ENCODE measurements around the gene AXIN1. TPM values are rescaled to one million over a fixed set of nuclear protein-coding genes. Genes with fewer than 3 reads are reported as not detected.

AXIN1 gene
- total and polyA plus RNA-seq, 2 donors (not counting 1 experiment from before 2014, with no cell fraction given) = 5.1 to 18.7 TPM

- H3K9ac ChIP-seq (ENCODE audit: insufficient read depth, low read length) = no peak within 1 kb of the TSS
- H3K27me3 ChIP-seq (ENCODE audit: control insufficient read depth, insufficient read depth, low read length) = peaks cover 4% of the 10 kb centered on the region
- H2AFZ ChIP-seq (ENCODE audit: low read length) = peak within 1 kb of the TSS; percentile 57
- H4K20me1 ChIP-seq (ENCODE audit: control insufficient read depth, extremely low read depth, insufficient read depth, low read length) = no peaks in the 10 kb centered on the region
- peak within 1 kb of the TSS; percentile 68 for H3K4me2 ChIP-seq (ENCODE audit: extremely low read depth, insufficient read depth, low read length)
- no peaks in the 10 kb centered on the region for H3K79me2 ChIP-seq (ENCODE audit: control insufficient read depth, insufficient read depth, low read length)
- H3K27ac ChIP-seq (ENCODE audit: insufficient read depth, low read length) = no peak within 1 kb of the TSS
- TF ChIP-seq, protein P1, sequence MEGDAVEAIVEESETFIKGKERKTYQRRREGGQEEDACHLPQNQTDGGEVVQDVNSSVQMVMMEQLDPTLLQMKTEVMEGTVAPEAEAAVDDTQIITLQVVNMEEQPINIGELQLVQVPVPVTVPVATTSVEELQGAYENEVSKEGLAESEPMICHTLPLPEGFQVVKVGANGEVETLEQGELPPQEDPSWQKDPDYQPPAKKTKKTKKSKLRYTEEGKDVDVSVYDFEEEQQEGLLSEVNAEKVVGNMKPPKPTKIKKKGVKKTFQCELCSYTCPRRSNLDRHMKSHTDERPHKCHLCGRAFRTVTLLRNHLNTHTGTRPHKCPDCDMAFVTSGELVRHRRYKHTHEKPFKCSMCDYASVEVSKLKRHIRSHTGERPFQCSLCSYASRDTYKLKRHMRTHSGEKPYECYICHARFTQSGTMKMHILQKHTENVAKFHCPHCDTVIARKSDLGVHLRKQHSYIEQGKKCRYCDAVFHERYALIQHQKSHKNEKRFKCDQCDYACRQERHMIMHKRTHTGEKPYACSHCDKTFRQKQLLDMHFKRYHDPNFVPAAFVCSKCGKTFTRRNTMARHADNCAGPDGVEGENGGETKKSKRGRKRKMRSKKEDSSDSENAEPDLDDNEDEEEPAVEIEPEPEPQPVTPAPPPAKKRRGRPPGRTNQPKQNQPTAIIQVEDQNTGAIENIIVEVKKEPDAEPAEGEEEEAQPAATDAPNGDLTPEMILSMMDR (conservative IDR thresholded peaks at IDR 0.05 in 1 of 2, IDR thresholded peaks at IDR 0.05 in 1 of 2; ENCODE audit: low read depth in 1 of 2, low read length in 2 of 2) = no peak
- TF ChIP-seq EZH2 (IDR thresholded peaks at IDR 0.05; ENCODE audit: low read length, missing control alignments) = no peak
- no peaks in the 10 kb centered on the region for H3K9me3 ChIP-seq (ENCODE audit: control insufficient read depth, insufficient read depth, low read depth, low read length)
- no peaks in the 10 kb centered on the region for H3K4me1 ChIP-seq (ENCODE audit: control insufficient read depth, extremely low read depth, insufficient read depth, low read length)
- no peak for DNase-seq (ENCODE audit: low read depth in 2 of 2)
- no peaks in the 10 kb centered on the region for H3K36me3 ChIP-seq (ENCODE audit: control insufficient read depth, insufficient read depth, low read length)
- peak within 1 kb of the TSS; percentile 14 to 57 (median 28) for H3K4me3 ChIP-seq (replicated peaks in 1 of 4; ENCODE audit: control extremely low read depth in 1 of 4, insufficient read depth in 1 of 4, low read depth in 3 of 4, low read length in 4 of 4)
Measured at GRCh38 chr16:275786-276232, 76.7 kb downstream of the AXIN1 start, which contains the start of gene RGS11. Gene RGS11 (minus strand): TSS chr16:275944. CDS start chr16:275911, 33 bp downstream.

DNA sequence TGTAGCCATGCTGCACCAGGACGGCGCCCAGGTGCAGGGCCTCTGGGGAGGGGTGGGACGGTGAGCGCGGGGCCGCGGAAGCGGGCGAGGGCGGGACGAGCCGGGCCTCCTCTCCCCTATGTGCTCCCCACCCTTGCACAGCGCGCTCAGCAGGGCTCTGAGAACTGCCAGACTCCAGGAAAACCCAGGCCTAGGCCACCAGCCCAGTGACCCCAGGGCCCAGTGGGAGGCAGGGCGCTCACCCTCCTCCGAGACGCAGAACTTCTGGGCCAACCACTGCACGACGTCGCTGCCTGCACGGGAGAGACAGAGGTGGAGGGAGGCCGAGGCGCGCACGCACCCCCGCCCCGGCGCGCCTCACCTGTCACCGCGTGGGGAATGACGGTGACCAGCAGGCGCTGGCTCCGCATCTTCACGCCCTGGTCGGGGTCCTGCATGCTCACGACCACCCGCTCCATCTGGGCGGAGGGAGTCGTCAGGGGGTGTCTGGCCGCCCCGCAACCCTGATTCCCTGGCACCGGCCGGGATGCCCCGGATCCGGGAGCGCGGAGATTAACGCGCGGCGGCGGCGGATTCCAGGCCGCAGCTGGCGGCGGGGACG, 77.4 kb downstream of the AXIN1 start:
- H3K27ac ChIP-seq (ENCODE audit: insufficient read depth, low read length) = no peak overlapping the region
- H2AFZ ChIP-seq (ENCODE audit: low read length) = peak overlapping the region; percentile 57
- H3K4me1 ChIP-seq (ENCODE audit: control insufficient read depth, extremely low read depth, insufficient read depth, low read length) = no peaks in the 10 kb centered on the region
- no peak for DNase-seq (ENCODE audit: low read depth in 2 of 2)
- H3K4me2 ChIP-seq (ENCODE audit: extremely low read depth, insufficient read depth, low read length) = peak overlapping the region; percentile 68
- TF ChIP-seq EZH2 (IDR thresholded peaks at IDR 0.05; ENCODE audit: low read length, missing control alignments) = no peak
- TF ChIP-seq, protein P1 (conservative IDR thresholded peaks at IDR 0.05 in 1 of 2, IDR thresholded peaks at IDR 0.05 in 1 of 2; ENCODE audit: low read depth in 1 of 2, low read length in 2 of 2) = no peak
- H3K4me3 ChIP-seq (replicated peaks in 1 of 4; ENCODE audit: control extremely low read depth in 1 of 4, insufficient read depth in 1 of 4, low read depth in 3 of 4, low read length in 4 of 4) = peak overlapping the region; percentile 14 to 57 (median 28)
- peaks cover 3% of the 10 kb centered on the region for H3K27me3 ChIP-seq (ENCODE audit: control insufficient read depth, insufficient read depth, low read length)
- H3K79me2 ChIP-seq (ENCODE audit: control insufficient read depth, insufficient read depth, low read length) = no peaks in the 10 kb centered on the region
- no peaks in the 10 kb centered on the region for H3K9me3 ChIP-seq (ENCODE audit: control insufficient read depth, insufficient read depth, low read depth, low read length)
- no peak overlapping the region for H3K9ac ChIP-seq (ENCODE audit: insufficient read depth, low read length)
- no peaks in the 10 kb centered on the region for H3K36me3 ChIP-seq (ENCODE audit: control insufficient read depth, insufficient read depth, low read length)
- no peaks in the 10 kb centered on the region for H4K20me1 ChIP-seq (ENCODE audit: control insufficient read depth, extremely low read depth, insufficient read depth, low read length)

GRCh38 chr16:273547-274421, 78.7 kb downstream of the AXIN1 start:
- no peaks in the 10 kb centered on the region for H3K36me3 ChIP-seq (ENCODE audit: control insufficient read depth, insufficient read depth, low read length)
- H3K4me2 ChIP-seq (ENCODE audit: extremely low read depth, insufficient read depth, low read length) = no peak overlapping the region
- TF ChIP-seq, protein P1 (conservative IDR thresholded peaks at IDR 0.05 in 1 of 2, IDR thresholded peaks at IDR 0.05 in 1 of 2; ENCODE audit: low read depth in 1 of 2, low read length in 2 of 2) = no peak
- no peak for TF ChIP-seq EZH2 (IDR thresholded peaks at IDR 0.05; ENCODE audit: low read length, missing control alignments)
- peaks cover 3% of the 10 kb centered on the region for H3K27me3 ChIP-seq (ENCODE audit: control insufficient read depth, insufficient read depth, low read length)
- H3K79me2 ChIP-seq (ENCODE audit: control insufficient read depth, insufficient read depth, low read length) = no peaks in the 10 kb centered on the region
- H2AFZ ChIP-seq (ENCODE audit: low read length) = no peak overlapping the region
- H3K9me3 ChIP-seq (ENCODE audit: control insufficient read depth, insufficient read depth, low read depth, low read length) = no peaks in the 10 kb centered on the region
- no peak overlapping the region for H3K9ac ChIP-seq (ENCODE audit: insufficient read depth, low read length)
- no peaks in the 10 kb centered on the region for H3K4me1 ChIP-seq (ENCODE audit: control insufficient read depth, extremely low read depth, insufficient read depth, low read length)
- H4K20me1 ChIP-seq (ENCODE audit: control insufficient read depth, extremely low read depth, insufficient read depth, low read length) = no peaks in the 10 kb centered on the region
- no peak for DNase-seq (ENCODE audit: low read depth in 2 of 2)
- no peak overlapping the region for H3K27ac ChIP-seq (ENCODE audit: insufficient read depth, low read length)
- H3K4me3 ChIP-seq (replicated peaks in 1 of 4; ENCODE audit: control extremely low read depth in 1 of 4, insufficient read depth in 1 of 4, low read depth in 3 of 4, low read length in 4 of 4) = no peak overlapping the region
